A673 (cell line): ENCODE data around the gene TPM2.

Experiments used
- EZH2 ChIP-seq: fragments of 200-600 bp; sonication (generic); IDR thresholded peaks from 2 replicates; pipeline ENCODE4 v1.6.1; 2017; ENCODE audit warnings: borderline replicate concordance, low read depth, mild to moderate bottlenecking, mixed read lengths, antibody characterized with exemption, low read length; ENCODE audit not compliant: poor library complexity, severe bottlenecking
- TF ChIP-seq, protein P1 (sequence below): fragments of 300-800, 200-600 bp; sonication (generic); conservative IDR thresholded peaks from 2 replicates; pipeline ENCODE4 v1.5.1; 2017; ENCODE audit warnings: low read depth, mild to moderate bottlenecking, antibody characterized with exemption, low read length, moderate library complexity, mixed read lengths

DNA sequence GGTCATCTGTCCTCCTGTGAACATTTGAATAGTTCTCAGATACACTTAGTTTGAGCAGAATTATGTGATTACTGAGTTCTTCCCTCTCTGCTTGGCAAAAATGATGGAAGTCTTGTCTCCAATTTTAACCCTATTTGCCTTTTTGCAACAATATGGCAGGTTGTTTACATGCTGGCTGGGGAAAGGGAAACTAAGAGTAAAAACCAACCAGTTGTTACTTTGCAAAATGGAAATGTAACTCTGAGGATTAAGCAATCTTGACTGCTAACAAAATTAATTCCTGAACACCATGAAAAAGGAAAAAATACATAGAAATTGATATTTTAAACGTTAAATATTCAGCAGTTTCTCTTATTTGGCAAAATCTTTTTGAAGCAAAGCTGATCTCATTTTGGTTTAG, 50.1 kb downstream of the TPM2 start:
- TF ChIP-seq, protein P1, sequence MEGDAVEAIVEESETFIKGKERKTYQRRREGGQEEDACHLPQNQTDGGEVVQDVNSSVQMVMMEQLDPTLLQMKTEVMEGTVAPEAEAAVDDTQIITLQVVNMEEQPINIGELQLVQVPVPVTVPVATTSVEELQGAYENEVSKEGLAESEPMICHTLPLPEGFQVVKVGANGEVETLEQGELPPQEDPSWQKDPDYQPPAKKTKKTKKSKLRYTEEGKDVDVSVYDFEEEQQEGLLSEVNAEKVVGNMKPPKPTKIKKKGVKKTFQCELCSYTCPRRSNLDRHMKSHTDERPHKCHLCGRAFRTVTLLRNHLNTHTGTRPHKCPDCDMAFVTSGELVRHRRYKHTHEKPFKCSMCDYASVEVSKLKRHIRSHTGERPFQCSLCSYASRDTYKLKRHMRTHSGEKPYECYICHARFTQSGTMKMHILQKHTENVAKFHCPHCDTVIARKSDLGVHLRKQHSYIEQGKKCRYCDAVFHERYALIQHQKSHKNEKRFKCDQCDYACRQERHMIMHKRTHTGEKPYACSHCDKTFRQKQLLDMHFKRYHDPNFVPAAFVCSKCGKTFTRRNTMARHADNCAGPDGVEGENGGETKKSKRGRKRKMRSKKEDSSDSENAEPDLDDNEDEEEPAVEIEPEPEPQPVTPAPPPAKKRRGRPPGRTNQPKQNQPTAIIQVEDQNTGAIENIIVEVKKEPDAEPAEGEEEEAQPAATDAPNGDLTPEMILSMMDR = no peak
- TF ChIP-seq EZH2 = no peak
